MM.1S (cell line): ENCODE measurements around the gene TCF12.

ENCODE experiments used
- DNase-seq: peaks from one replicate; pipeline ENCODE4 v3.0.0-alpha.2; 2015
- H2AFZ ChIP-seq: fragments of 300-600 bp; sonication (generic); 2 replicates; pipeline ENCODE4 v1.6.0; 2016; ENCODE audit warnings: antibody characterized with exemption, low read length
- H3F3A ChIP-seq: fragments of 300-600 bp; sonication (generic); 2 replicates; pipeline ENCODE4 v1.6.1; 2016; ENCODE audit warnings: mild to moderate bottlenecking, antibody characterized with exemption, low read length, moderate library complexity, mixed read lengths; ENCODE audit not compliant: insufficient read depth
- H3K27ac ChIP-seq: fragments of 300-600 bp; sonication (generic); 2 replicates; pipeline ENCODE4 v1.5.1; 2016; ENCODE audit warnings: mild to moderate bottlenecking, low read length
- H3K27me3 ChIP-seq: fragments of 300-600 bp; sonication (generic); replicated peaks from 2 replicates; pipeline ENCODE4 v1.6.0; 2016; ENCODE audit warnings: low read length; ENCODE audit not compliant: insufficient read depth
- H3K36me3 ChIP-seq: fragments of 300-600 bp; sonication (generic); replicated peaks from 2 replicates; pipeline ENCODE4 v1.6.1; 2016; ENCODE audit warnings: mild to moderate bottlenecking, low read length, mixed read lengths; ENCODE audit not compliant: insufficient read depth
- H3K4me1 ChIP-seq: fragments of 300-600 bp; sonication (generic); 2 replicates; pipeline ENCODE4 v1.6.1; 2016; ENCODE audit warnings: low read length, mixed read lengths
- H3K4me2 ChIP-seq: fragments of 300-600 bp; sonication (generic); 2 replicates; pipeline ENCODE4 v1.6.0; 2016; ENCODE audit warnings: low read depth, low read length
- H3K4me3 ChIP-seq: fragments of 300-600 bp; sonication (generic); 2 replicates; pipeline ENCODE4 v1.5.1; 2016; ENCODE audit warnings: low read length, mixed read lengths
- H3K79me2 ChIP-seq: fragments of 300-600 bp; sonication (generic); 2 replicates; pipeline ENCODE4 v1.6.1; 2016; ENCODE audit warnings: mixed run types, low read length, mixed read lengths
- H3K9ac ChIP-seq: fragments of 300-600 bp; sonication (generic); 2 replicates; pipeline ENCODE4 v1.6.1; 2016; ENCODE audit warnings: low read length, mixed read lengths
- H3K9me2 ChIP-seq: fragments of 300-600 bp; sonication (generic); replicated peaks from 2 replicates; pipeline ENCODE4 v1.6.1; 2016; ENCODE audit warnings: mild to moderate bottlenecking, low read length, mixed read lengths; ENCODE audit not compliant: insufficient read depth
- H3K9me3 ChIP-seq: fragments of 300-600 bp; sonication (generic); replicated peaks from 2 replicates; pipeline ENCODE4 v1.6.1; 2016; ENCODE audit warnings: mild to moderate bottlenecking, low read length, mixed read lengths; ENCODE audit not compliant: insufficient read depth
- H4K20me1 ChIP-seq: fragments of 300-600 bp; sonication (generic); 2 replicates; pipeline ENCODE4 v1.6.1; 2016; ENCODE audit warnings: mild to moderate bottlenecking, low read length, moderate library complexity, mixed read lengths; ENCODE audit not compliant: insufficient read depth
- CTCF ChIP-seq: fragments of 300-600 bp; sonication (generic); IDR thresholded peaks from 2 replicates; pipeline ENCODE4 v1.5.1; 2016; ENCODE audit warnings: antibody characterized with exemption, low read length, mixed read lengths
- EZH2 ChIP-seq: fragments of 300-600 bp; sonication (generic); optimal IDR thresholded peaks from 2 replicates; pipeline ENCODE3; 2017; ENCODE audit warnings: low read depth, mild to moderate bottlenecking, antibody characterized with exemption, low read length, mixed read lengths
- EZH2phosphoT487 ChIP-seq: fragments of 300-600 bp; sonication (generic); IDR thresholded peaks from 2 replicates; pipeline ENCODE4 v1.6.1; 2018; ENCODE audit warnings: antibody characterized with exemption, low read length

TCF12 gene

DNA sequence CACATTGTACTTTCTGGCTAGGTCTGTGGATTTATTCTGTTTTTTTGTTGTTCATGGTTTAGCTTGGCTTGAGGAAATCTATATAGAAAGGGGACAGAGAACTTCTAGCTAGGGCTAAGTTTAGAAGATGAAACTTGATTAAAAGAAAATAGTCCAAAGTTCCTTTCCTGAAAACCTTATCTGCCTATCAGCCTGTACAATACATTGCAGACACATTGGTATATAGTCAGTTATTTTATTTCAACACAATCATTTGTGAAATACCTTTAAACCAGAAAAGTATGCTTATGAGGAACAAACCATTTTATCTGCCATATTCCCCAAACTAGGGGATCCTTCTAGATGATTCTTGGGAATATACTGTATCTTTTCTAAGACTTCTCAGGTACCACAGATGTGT lies 310.6 kb downstream of the TCF12 start:
- no peaks in the 10 kb centered on the region for H3K79me2 ChIP-seq
- no peak for TF ChIP-seq CTCF
- no peak overlapping the region for H3K9ac ChIP-seq
- H3K4me1 ChIP-seq, result no peaks in the 10 kb centered on the region
- no peaks in the 10 kb centered on the region for H3K27me3 ChIP-seq
- no peak for DNase-seq
- no peak overlapping the region for H3K27ac ChIP-seq
- no peak overlapping the region for H3K4me3 ChIP-seq
- H3K4me2 ChIP-seq, result no peak overlapping the region
- no peaks in the 10 kb centered on the region for H3K9me2 ChIP-seq
- H4K20me1 ChIP-seq, result no peaks in the 10 kb centered on the region
- H3K36me3 ChIP-seq, result no peaks in the 10 kb centered on the region
- no peak overlapping the region for H2AFZ ChIP-seq
- H3F3A ChIP-seq, result no peaks in the 10 kb centered on the region
- H3K9me3 ChIP-seq, result no peaks in the 10 kb centered on the region

DNA sequence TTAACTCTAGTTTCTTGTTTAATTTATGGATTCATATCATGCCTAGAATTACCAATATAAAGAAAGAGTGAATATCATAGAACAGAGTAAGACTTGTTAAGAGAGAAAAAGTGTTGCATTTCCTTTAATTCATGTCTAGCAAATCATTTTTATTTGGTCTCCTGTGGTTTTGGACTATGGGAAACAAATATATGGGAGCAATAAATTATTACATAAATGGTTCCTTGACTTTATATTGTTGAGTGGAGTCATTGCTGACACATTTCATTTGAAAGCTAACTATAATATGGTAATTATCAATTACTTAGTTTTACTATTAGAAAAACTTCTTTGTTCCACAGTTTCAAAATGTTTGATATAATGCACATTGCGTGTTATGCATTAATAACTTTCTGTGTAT lies 313.1 kb downstream of the TCF12 start:
- no peak overlapping the region for H3K9ac ChIP-seq
- no peak overlapping the region for H3K27ac ChIP-seq

DNA sequence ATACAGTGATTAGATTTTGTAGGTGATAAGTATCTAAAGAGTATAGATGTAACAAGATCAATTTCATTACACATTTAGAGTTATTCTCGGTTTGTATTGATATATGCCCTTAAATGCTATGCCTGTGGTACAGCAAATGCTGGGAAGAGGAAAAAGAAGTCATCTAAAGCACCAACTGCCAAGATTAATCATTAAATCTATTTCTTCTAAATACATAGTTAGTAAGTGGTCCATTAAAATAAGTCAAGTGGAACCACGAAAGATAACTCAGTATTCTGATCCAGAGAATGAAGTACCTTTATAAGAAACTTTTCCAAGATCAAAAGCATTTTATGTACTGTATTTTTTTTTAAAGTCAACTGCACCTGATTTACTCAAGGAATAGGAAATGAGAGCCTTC lies 315.7 kb downstream of the TCF12 start:
- Histone ChIP-seq H3K9me3 (no peaks in the 10 kb centered on the region), H3K9me2 (no peaks in the 10 kb centered on the region), H3K9ac (no peak overlapping the region), H2AFZ (no peak overlapping the region), H3K4me2 (no peak overlapping the region), H3K36me3 (no peaks in the 10 kb centered on the region), H3F3A (no peaks in the 10 kb centered on the region), H3K4me1 (no peaks in the 10 kb centered on the region), H3K79me2 (no peaks in the 10 kb centered on the region), H3K27ac (no peak overlapping the region), H4K20me1 (no peaks in the 10 kb centered on the region), H3K4me3 (no peak overlapping the region), H3K27me3 (no peaks in the 10 kb centered on the region)
- no peak for TF ChIP-seq EZH2
- no peak for TF ChIP-seq CTCF
- no peak for TF ChIP-seq EZH2phosphoT487
- DNase-seq, result no peak

More for the DNA sequence above, 313.1 kb downstream of the TCF12 start:
- H3K79me2 ChIP-seq, result no peaks in the 10 kb centered on the region
- H3K36me3 ChIP-seq, result no peaks in the 10 kb centered on the region
- no peaks in the 10 kb centered on the region for H3K4me1 ChIP-seq
- no peaks in the 10 kb centered on the region for H3K9me2 ChIP-seq
- H3F3A ChIP-seq, result no peaks in the 10 kb centered on the region
- no peak overlapping the region for H3K4me3 ChIP-seq
- DNase-seq, result no peak
- H2AFZ ChIP-seq, result no peak overlapping the region
- H3K4me2 ChIP-seq, result no peak overlapping the region
- no peaks in the 10 kb centered on the region for H3K9me3 ChIP-seq
- no peaks in the 10 kb centered on the region for H4K20me1 ChIP-seq
- TF ChIP-seq EZH2phosphoT487, result no peak
- no peak for TF ChIP-seq CTCF
- TF ChIP-seq EZH2, result no peak
- H3K27me3 ChIP-seq, result no peaks in the 10 kb centered on the region
